ENCODE results near the gene MPP2.

DNA sequence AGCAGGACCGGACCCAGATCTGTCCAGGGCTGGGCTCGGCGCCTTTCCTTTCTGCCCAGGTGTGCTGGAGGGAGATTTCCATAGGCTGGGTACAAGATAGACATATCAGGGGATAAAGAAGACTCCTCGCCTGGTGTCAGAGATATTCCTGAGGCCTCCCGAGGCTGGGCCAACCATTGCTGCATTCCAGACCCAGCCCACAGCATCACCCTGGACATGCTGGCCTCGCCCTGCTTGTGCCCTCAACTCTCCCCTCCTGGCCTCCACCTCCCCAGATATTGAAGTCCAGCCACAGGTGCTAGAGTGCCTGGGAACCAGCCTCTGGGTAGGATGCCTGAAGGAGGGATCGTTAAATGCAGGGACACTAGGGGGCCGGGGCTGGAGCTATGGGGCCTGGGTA is 58.2 kb downstream of the MPP2 start:
- no peak for TF ChIP-seq CTCF (IDR thresholded peaks at IDR 0.05; ENCODE audit: low read depth, low read length, poor library complexity, severe bottlenecking)
- TF ChIP-seq EZH2phosphoT487 (IDR thresholded peaks at IDR 0.05; ENCODE audit: borderline replicate concordance, low read length) = no peak
